Measurements from ENCODE around the gene SCPEP1.

DNA sequence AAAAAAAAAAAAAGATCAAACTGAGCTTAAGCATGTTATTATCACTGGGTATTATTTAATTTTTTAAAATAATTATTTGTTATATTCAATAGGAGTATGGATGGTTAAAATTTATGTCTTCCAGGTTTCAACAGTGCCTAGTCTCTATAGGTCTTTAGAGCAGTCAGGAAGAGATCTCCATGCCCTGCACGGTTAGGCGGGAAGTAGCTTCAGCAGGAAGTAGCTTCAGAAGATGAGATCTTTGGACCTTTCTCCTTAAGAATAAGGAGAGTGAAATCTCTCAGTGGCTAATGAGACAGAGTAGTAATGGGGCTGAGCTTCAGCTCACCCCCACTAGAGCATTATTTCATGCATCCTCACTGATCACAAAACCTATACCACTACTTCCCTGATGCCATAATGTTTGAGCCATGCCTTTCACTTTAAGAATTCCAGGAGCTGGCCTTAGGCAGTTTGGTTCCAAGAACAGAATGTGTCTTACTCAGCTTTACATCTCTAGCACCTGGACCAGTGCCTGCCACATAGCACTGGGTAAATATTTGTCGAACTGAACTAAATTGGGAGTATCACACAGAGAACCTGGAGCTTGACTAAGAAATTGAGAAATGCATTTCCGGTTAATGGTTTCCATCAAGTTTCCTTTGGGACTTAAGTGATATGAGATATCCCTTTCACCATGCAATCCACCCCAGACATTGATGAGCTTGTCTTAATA is 43.5 kb downstream of the SCPEP1 start:
- TF ChIP-seq, protein P1, sequence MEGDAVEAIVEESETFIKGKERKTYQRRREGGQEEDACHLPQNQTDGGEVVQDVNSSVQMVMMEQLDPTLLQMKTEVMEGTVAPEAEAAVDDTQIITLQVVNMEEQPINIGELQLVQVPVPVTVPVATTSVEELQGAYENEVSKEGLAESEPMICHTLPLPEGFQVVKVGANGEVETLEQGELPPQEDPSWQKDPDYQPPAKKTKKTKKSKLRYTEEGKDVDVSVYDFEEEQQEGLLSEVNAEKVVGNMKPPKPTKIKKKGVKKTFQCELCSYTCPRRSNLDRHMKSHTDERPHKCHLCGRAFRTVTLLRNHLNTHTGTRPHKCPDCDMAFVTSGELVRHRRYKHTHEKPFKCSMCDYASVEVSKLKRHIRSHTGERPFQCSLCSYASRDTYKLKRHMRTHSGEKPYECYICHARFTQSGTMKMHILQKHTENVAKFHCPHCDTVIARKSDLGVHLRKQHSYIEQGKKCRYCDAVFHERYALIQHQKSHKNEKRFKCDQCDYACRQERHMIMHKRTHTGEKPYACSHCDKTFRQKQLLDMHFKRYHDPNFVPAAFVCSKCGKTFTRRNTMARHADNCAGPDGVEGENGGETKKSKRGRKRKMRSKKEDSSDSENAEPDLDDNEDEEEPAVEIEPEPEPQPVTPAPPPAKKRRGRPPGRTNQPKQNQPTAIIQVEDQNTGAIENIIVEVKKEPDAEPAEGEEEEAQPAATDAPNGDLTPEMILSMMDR (IDR thresholded peaks at IDR 0.05), result no peak
- no peak for TF ChIP-seq POLR2A (IDR thresholded peaks at IDR 0.05)
- TF ChIP-seq EP300 (IDR thresholded peaks at IDR 0.05), result no peak
- TF ChIP-seq POLR2AphosphoS5 (IDR thresholded peaks at IDR 0.05), result peak in 2 of 3 donors; percentile 13 to 88
